Measurements from ENCODE around the gene PANX1.
"Not testable (repeated sequence)": the region's sequence is repeated elsewhere in the genome, so short reads cannot be mapped to it uniquely, and the experiment has no call there.

PANX1 gene

GRCh38 chr11:94117197-94117574 lies 11.5 kb upstream of the PANX1 start:
- no peak for TF ChIP-seq CTCF (IDR thresholded peaks at IDR 0.05; ENCODE audit: insufficient read depth, low read depth, low read length, missing control alignments)
- no peak overlapping the region for H3K4me3 ChIP-seq (ENCODE audit: low read length)
- DNase-seq (ENCODE audit: low read depth), result no peak

GRCh38 chr11:94117871-94118270 lies 10.8 kb upstream of the PANX1 start:
- no peak overlapping the region for H3K4me3 ChIP-seq (ENCODE audit: low read length)
- DNase-seq (ENCODE audit: low read depth), result peak; percentile 61
- no peak for TF ChIP-seq CTCF (IDR thresholded peaks at IDR 0.05; ENCODE audit: insufficient read depth, low read depth, low read length, missing control alignments)

GRCh38 chr11:94119676-94120075 lies 9.0 kb upstream of the PANX1 start:
- H3K4me3 ChIP-seq (ENCODE audit: low read length); DNase-seq (ENCODE audit: low read depth): not testable (repeated sequence)

- H3K4me3 ChIP-seq (ENCODE audit: low read length); DNase-seq (ENCODE audit: low read depth): not testable (repeated sequence)
Observed at GRCh38 chr11:94120516-94120915, 8.1 kb upstream of the PANX1 start.

GRCh38 chr11:94120946-94121345 lies 7.7 kb upstream of the PANX1 start:
- H3K4me3 ChIP-seq (ENCODE audit: low read length), result no peak overlapping the region
- DNase-seq (ENCODE audit: low read depth), result peak; percentile 58
- no peak for TF ChIP-seq CTCF (IDR thresholded peaks at IDR 0.05; ENCODE audit: insufficient read depth, low read depth, low read length, missing control alignments)

- no peak for DNase-seq (ENCODE audit: low read depth)
- no peak for TF ChIP-seq CTCF (IDR thresholded peaks at IDR 0.05; ENCODE audit: insufficient read depth, low read depth, low read length, missing control alignments)
Observed at GRCh38 chr11:94125407-94126115, 3.1 kb upstream of the PANX1 start.

GRCh38 chr11:94127638-94128037 lies 1.0 kb upstream of the PANX1 start:
- TF ChIP-seq CTCF (IDR thresholded peaks at IDR 0.05; ENCODE audit: insufficient read depth, low read depth, low read length, missing control alignments), result no peak
- peak overlapping the region; percentile 80 for H3K4me3 ChIP-seq (ENCODE audit: low read length)
- DNase-seq (ENCODE audit: low read depth), result no peak

More at GRCh38 chr11:94125407-94126115, 3.1 kb upstream of the PANX1 start:
- H3K4me3 ChIP-seq (ENCODE audit: low read length), result no peak overlapping the region

GRCh38 chr11:94128291-94128745 lies 323 bp upstream of the PANX1 start:
- peak overlapping the region; percentile 80 for H3K4me3 ChIP-seq (ENCODE audit: low read length)
- DNase-seq (ENCODE audit: low read depth), result peak; percentile 33
- TF ChIP-seq CTCF (IDR thresholded peaks at IDR 0.05; ENCODE audit: insufficient read depth, low read depth, low read length, missing control alignments), result no peak
